Endothelial cell of umbilical vein (primary cell): ENCODE measurements around the gene CYTH1. TPM values are rescaled to one million over a fixed set of nuclear protein-coding genes. Genes with fewer than 3 reads are reported as not detected.

Source experiments
- BruUV-seq: library from RNA; stranded (reverse); fragments of 400-500 nt; replicated peaks from 2 replicates; lab custom pipeline; 2021; lab: Mats Ljungman, UMichigan
- CTCF ChIA-PET: fragments of 300-600, 350-600 bp; sonication (Branson Sonifier 250); formaldehyde crosslinking; loops from one replicate; lab custom pipeline; 2021; ENCODE audit warnings: antibody characterized with exemption, inconsistent platforms; lab: Charles Lee
- POLR2A ChIA-PET: fragments of 300-600, 350-600 bp; sonication (Branson Sonifier 250); formaldehyde crosslinking; loops from one replicate; lab custom pipeline; 2021; ENCODE audit warnings: antibody characterized with exemption, inconsistent platforms; lab: Charles Lee
- DNase-seq: peaks from one replicate; pipeline ENCODE4 v3.0.0-alpha.2; 2011; ENCODE audit warnings: low read depth, low spot score
- FAIRE-seq: peaks from 2 replicates; lab custom pipeline; 2011; peaks lifted over from hg19 to GRCh38; lab: Jason Lieb, UNC
- H2AFZ ChIP-seq: 2 replicates; pipeline ENCODE4 v1.6.0; 2012; ENCODE audit warnings: low read depth, low read length, control low read depth, inconsistent platforms
- H3K27ac ChIP-seq: 2 replicates; pipeline ENCODE4 v1.5.1; 2011; ENCODE audit warnings: low read depth, mild to moderate bottlenecking, control low read depth, low read length, moderate library complexity; ENCODE audit not compliant: insufficient read depth
- H3K27me3 ChIP-seq, 2 experiments: 2 replicates each; pipeline versions ENCODE4 v1.6.0 to v1.6.1; 2011; ENCODE audit warnings: low read length in 2 of 2, mixed read lengths in 1 of 2; ENCODE audit not compliant: control insufficient read depth in 2 of 2, insufficient read depth in 2 of 2
- H3K36me3 ChIP-seq, 2 experiments: 2 replicates in 1 of 2; 3 replicates in 1 of 2; pipeline ENCODE4 v1.5.1; 2011; ENCODE audit warnings: low read length in 2 of 2, mild to moderate bottlenecking in 1 of 2, moderate library complexity in 1 of 2; ENCODE audit not compliant: control insufficient read depth in 2 of 2, insufficient read depth in 2 of 2; ENCODE audit errors: extremely low read depth in 1 of 2
- H3K4me1 ChIP-seq: 3 replicates; pipeline ENCODE4 v1.5.1; 2011; ENCODE audit warnings: mild to moderate bottlenecking, low read length; ENCODE audit not compliant: control insufficient read depth, insufficient read depth; ENCODE audit errors: extremely low read depth
- H3K4me2 ChIP-seq: 2 replicates; pipeline ENCODE4 v1.6.1; 2011; ENCODE audit warnings: low read length, control low read depth, mixed read lengths; ENCODE audit not compliant: insufficient read depth
- H3K4me3 ChIP-seq, 3 experiments: fragments of 200-600 bp in 1 of 3; sonication (generic), shearing (Covaris generic) in 1 of 3; replicated peaks in 1 of 3; 2 replicates each; pipeline ENCODE4 v1.5.1; 2011 to 2016; ENCODE audit warnings: control low read depth in 3 of 3, low read length in 3 of 3, mild to moderate bottlenecking in 2 of 3, inconsistent platforms in 1 of 3, low read depth in 1 of 3, moderate library complexity in 1 of 3; ENCODE audit not compliant: insufficient read depth in 1 of 3
- H3K79me2 ChIP-seq: 2 replicates; pipeline ENCODE4 v1.6.0; 2012; ENCODE audit warnings: low read length, inconsistent platforms; ENCODE audit not compliant: control insufficient read depth, insufficient read depth
- H3K9ac ChIP-seq: replicated peaks from 2 replicates; pipeline ENCODE3; 2011; ENCODE audit warnings: low read length, control low read depth; ENCODE audit not compliant: insufficient read depth; ENCODE audit errors: extremely low read depth
- H3K9me1 ChIP-seq: replicated peaks from 3 replicates; pipeline ENCODE4 v1.6.0; 2011; ENCODE audit warnings: mild to moderate bottlenecking, low read length; ENCODE audit not compliant: control insufficient read depth, insufficient read depth; ENCODE audit errors: extremely low read depth
- H3K9me3 ChIP-seq: replicated peaks from 2 replicates; pipeline ENCODE4 v1.5.1; 2012; ENCODE audit warnings: low read length, inconsistent platforms; ENCODE audit not compliant: control insufficient read depth, insufficient read depth
- H4K20me1 ChIP-seq: replicated peaks from 2 replicates; pipeline ENCODE3; 2011; ENCODE audit warnings: mild to moderate bottlenecking, low read length; ENCODE audit not compliant: control insufficient read depth, insufficient read depth; ENCODE audit errors: extremely low read depth
- CTCF ChIP-seq, 2 donors: IDR thresholded peaks; 1 replicate in 1 of 2; 2 replicates in 1 of 2; pipeline ENCODE4 v1.5.1; 2011; ENCODE audit warnings: low read length in 2 of 2, mild to moderate bottlenecking in 2 of 2, moderate library complexity in 2 of 2, control low read depth in 1 of 2, inconsistent platforms in 1 of 2, low read depth in 1 of 2; ENCODE audit not compliant: insufficient read depth in 1 of 2; ENCODE audit errors: extremely low read depth in 1 of 2
- EZH2 ChIP-seq: IDR thresholded peaks from 2 replicates; pipeline ENCODE4 v1.6.1; 2012; ENCODE audit warnings: borderline replicate concordance, low read depth, mild to moderate bottlenecking, moderate library complexity, low read length, inconsistent platforms; ENCODE audit not compliant: severe bottlenecking
- FOS ChIP-seq: IDR thresholded peaks from 2 replicates; pipeline ENCODE4 v1.6.1; 2011; ENCODE audit warnings: mild to moderate bottlenecking, low read length, moderate library complexity, borderline replicate concordance; ENCODE audit not compliant: insufficient read depth
- GATA2 ChIP-seq: IDR thresholded peaks from 2 replicates; pipeline ENCODE4 v1.7.0; 2011; ENCODE audit warnings: low read depth, mild to moderate bottlenecking, moderate library complexity, mixed read lengths, low read length; ENCODE audit not compliant: insufficient read length, insufficient read depth
- JUN ChIP-seq: IDR thresholded peaks from 2 replicates; pipeline ENCODE4 v1.6.1; 2011; ENCODE audit warnings: borderline replicate concordance, low read depth; ENCODE audit not compliant: insufficient read length, insufficient read depth
- MAX ChIP-seq: IDR thresholded peaks from 2 replicates; pipeline ENCODE4 v1.6.1; 2011; ENCODE audit not compliant: insufficient read depth, insufficient read length
- MYC ChIP-seq: IDR thresholded peaks from one replicate; pipeline ENCODE4 v1.6.1; 2011; ENCODE audit warnings: mild to moderate bottlenecking, low read depth, low read length
- POLR2A ChIP-seq: IDR thresholded peaks from 2 replicates; pipeline ENCODE4 v1.6.1; 2012; ENCODE audit warnings: low read depth, mild to moderate bottlenecking, control low read depth, low read length
- POLR2AphosphoS5 ChIP-seq: IDR thresholded peaks from 2 replicates; pipeline ENCODE4 v1.6.1; 2012; ENCODE audit warnings: low read depth, mild to moderate bottlenecking, control low read depth, low read length, moderate library complexity; ENCODE audit not compliant: insufficient read depth
- dilution Hi-C: fragments of 300-500 bp; cut with MboI; formaldehyde crosslinking; loops from one replicate; pipeline ENCODE4 v1.15.0; 2019; ENCODE audit warnings: low sequenced_read_pairs; ENCODE audit not compliant: extremely low pct_ligation_motif_present
- intact Hi-C: fragments of 100-400 bp; cut with micrococcal nuclease; formaldehyde crosslinking; loops from one replicate; pipeline ENCODE4 v1.10.0; 2022
- polyA plus RNA-seq, 4 experiments: library from polyadenylated mRNA; depleted of rRNA in 3 of 4; stranded (reverse) in 3 of 4; unstranded in 1 of 4; fragments of >200 nt; gene quantifications; 2 replicates each; pipeline versions ENCODE4 v1.2.1 to v1.2.3, GENCODE V29; 2011 to 2012; ENCODE audit warnings: missing spikeins in 1 of 4
- total RNA-seq: library from RNA; stranded (reverse); gene quantifications from 2 replicates; pipeline ENCODE4 v1.2.3, GENCODE V29; 2021

CYTH1 gene
- total and polyA plus RNA-seq, 2 donors (not counting 3 experiments of a cell fraction or from before 2014, with no cell fraction given) = 35.9 to 49.9 TPM

GRCh38 chr17:78748048-78748729 lies 33.9 kb downstream of the CYTH1 start:
- intact Hi-C loops = no loop called here
- ChIA-PET CTCF (interaction anchor here (0.7 to 3.2 kb wide), 6 partner anchors 11 to 251 kb away, joined by 3 to 14 read pairs (median 4); no protein-coding TSS in a partner anchor), POLR2A (no interaction called here)
- H3K9ac ChIP-seq = no peak overlapping the region
- peak overlapping the region; percentile 9 for H3K4me2 ChIP-seq
- H3K36me3 ChIP-seq = no peaks in the 10 kb centered on the region
- dilution Hi-C loops = no loop called here
- H2AFZ ChIP-seq = no peak overlapping the region
- H3K27me3 ChIP-seq = no peaks in the 10 kb centered on the region
- H3K27ac ChIP-seq = no peak overlapping the region
- H3K79me2 ChIP-seq = peaks cover 3% of the 10 kb centered on the region
- TF ChIP-seq MYC (no peak), JUN (no peak), EZH2 (no peak), GATA2 (no peak), POLR2A (no peak), FOS (no peak), CTCF (IDR thresholded peaks at IDR 0.05; ENCODE audit: extremely low read depth in 1 of 2, insufficient read depth in 1 of 2, low read depth in 1 of 2, low read length in 2 of 2) (no peak), MAX (no peak), POLR2AphosphoS5 (no peak)
- no peaks in the 10 kb centered on the region for H3K9me3 ChIP-seq
- H3K9me1 ChIP-seq = no peaks in the 10 kb centered on the region
- DNase-seq (no peak), FAIRE-seq (no peak)
- H4K20me1 ChIP-seq = no peaks in the 10 kb centered on the region
- BruUV-seq = no TSS peak
- no peak overlapping the region for H3K4me3 ChIP-seq
- peaks cover 9% of the 10 kb centered on the region for H3K4me1 ChIP-seq
